M059J (cell line): ENCODE measurements around the gene CHI3L2. TPM values are rescaled to one million over a fixed set of nuclear protein-coding genes. Genes with fewer than 3 reads are reported as not detected.

Experiments used
- DNase-seq: peaks from one replicate; pipeline ENCODE4 v3.0.0-alpha.2; 2012; ENCODE audit warnings: low read depth
- total RNA-seq: library from RNA; depleted of rRNA; stranded (reverse); fragments of >200 nt; shearing (Covaris generic); gene quantifications from 2 replicates; pipeline ENCODE4 v1.2.3, GENCODE V29; 2014

The CHI3L2 gene
- total RNA-seq, 1 experiment from 2014 or later, result 0.15 TPM

GRCh38 chr1:111247125-111247838 lies 19.8 kb downstream of the CHI3L2 start:
- DNase-seq, result no peak

GRCh38 chr1:111249960-111250359 lies 22.4 kb downstream of the CHI3L2 start:
- no peak for DNase-seq

GRCh38 chr1:111251570-111251969 lies 24.1 kb downstream of the CHI3L2 start:
- no peak for DNase-seq

GRCh38 chr1:111252786-111253185 lies 25.3 kb downstream of the CHI3L2 start:
- DNase-seq, result no peak

- no peak for DNase-seq
These were observed 26.4 kb downstream of the CHI3L2 start for GRCh38 chr1:111253876-111254275.

- no peak for DNase-seq
These were observed 29.6 kb downstream of the CHI3L2 start for GRCh38 chr1:111256988-111257658.

- DNase-seq, result no peak
These were observed 40.4 kb downstream of the CHI3L2 start for GRCh38 chr1:111267801-111268508.

GRCh38 chr1:111269825-111270406 lies 42.4 kb downstream of the CHI3L2 start:
- DNase-seq, result no peak

- no peak for DNase-seq
These were observed 43.4 kb downstream of the CHI3L2 start for GRCh38 chr1:111270771-111271463.

GRCh38 chr1:111271464-111271801 lies 43.9 kb downstream of the CHI3L2 start:
- DNase-seq, result no peak

- DNase-seq, result no peak
These were observed 44.6 kb downstream of the CHI3L2 start for GRCh38 chr1:111272081-111272480.

GRCh38 chr1:111274653-111275052 lies 47.1 kb downstream of the CHI3L2 start:
- peak; percentile 63 for DNase-seq

- peak; percentile 97 for DNase-seq
These were observed 47.6 kb downstream of the CHI3L2 start for GRCh38 chr1:111275079-111275478.

GRCh38 chr1:111275780-111276433 lies 48.4 kb downstream of the CHI3L2 start:
- peak; percentile 6 for DNase-seq

GRCh38 chr1:111279144-111279543 lies 51.6 kb downstream of the CHI3L2 start:
- no peak for DNase-seq

GRCh38 chr1:111280267-111280666 lies 52.8 kb downstream of the CHI3L2 start:
- no peak for DNase-seq

GRCh38 chr1:111281411-111281810 lies 53.9 kb downstream of the CHI3L2 start:
- DNase-seq, result peak; percentile 17

- no peak for DNase-seq
These were observed 56.3 kb downstream of the CHI3L2 start for GRCh38 chr1:111283838-111284237.

- DNase-seq, result no peak
These were observed 58.4 kb downstream of the CHI3L2 start for GRCh38 chr1:111285879-111286278.

GRCh38 chr1:111286912-111287311 lies 59.4 kb downstream of the CHI3L2 start:
- no peak for DNase-seq

GRCh38 chr1:111289371-111289770 lies 61.9 kb downstream of the CHI3L2 start:
- DNase-seq, result no peak
